Neutrophil (primary cell): ENCODE measurements around the gene ARHGAP6.

ENCODE experiments used
- H3K27ac ChIP-seq: fragments of 200-600 bp; sonication (generic); 2 replicates; pipeline ENCODE4 v1.5.1; 2016; ENCODE audit warnings: mild to moderate bottlenecking, moderate library complexity
- H3K27me3 ChIP-seq: fragments of 200-600 bp; sonication (generic); 2 replicates; pipeline ENCODE4 v1.6.0; 2016; ENCODE audit warnings: mild to moderate bottlenecking
- H3K36me3 ChIP-seq: fragments of 200-600 bp; sonication (generic); 2 replicates; pipeline ENCODE4 v1.5.1; 2017
- H3K4me1 ChIP-seq, 2 experiments: fragments of 200-600 bp in 1 of 2; sonication (generic) in 1 of 2; 1 replicate in 1 of 2; 2 replicates in 1 of 2; pipeline versions ENCODE4 v1.5.1 to v1.6.1; 2013 to 2016; ENCODE audit warnings: low read depth in 1 of 2, low read length in 1 of 2, mild to moderate bottlenecking in 1 of 2, moderate library complexity in 1 of 2; ENCODE audit not compliant: control insufficient read depth in 1 of 2, insufficient read depth in 1 of 2
- H3K4me3 ChIP-seq, 2 experiments: fragments of 200-600 bp in 1 of 2; sonication (generic) in 1 of 2; 1 replicate in 1 of 2; 2 replicates in 1 of 2; pipeline ENCODE4 v1.5.1; 2013 to 2016; ENCODE audit warnings: low read depth in 1 of 2, low read length in 1 of 2, mild to moderate bottlenecking in 1 of 2, moderate library complexity in 1 of 2
- H3K9me3 ChIP-seq: fragments of 200-600 bp; sonication (generic); 2 replicates; pipeline ENCODE4 v1.5.1; 2016
- CTCF ChIP-seq: fragments of 200-600 bp; sonication (generic); IDR thresholded peaks from 2 replicates; pipeline ENCODE4 v1.5.1; 2016; ENCODE audit warnings: antibody characterized with exemption

The ARHGAP6 gene

GRCh38 chrX:11113731-11114130 is 552.0 kb downstream of the ARHGAP6 start:
- no peaks in the 10 kb centered on the region for H3K27me3 ChIP-seq
- no peak overlapping the region for H3K4me3 ChIP-seq
- H3K36me3 ChIP-seq, result peaks cover 42% of the 10 kb centered on the region
- H3K9me3 ChIP-seq, result no peaks in the 10 kb centered on the region
- H3K27ac ChIP-seq, result no peak overlapping the region
- peaks cover 0 to 4% of the 10 kb centered on the region in 2 experiments for H3K4me1 ChIP-seq
- no peak for TF ChIP-seq CTCF

- Histone ChIP-seq H3K9me3 (no peaks in the 10 kb centered on the region), H3K36me3 (peaks cover 24% of the 10 kb centered on the region), H3K27ac (peak overlapping the region; percentile 70), H3K4me1 (peaks cover 0 to 4% of the 10 kb centered on the region in 2 experiments), H3K27me3 (no peaks in the 10 kb centered on the region), H3K4me3 (peak overlapping the region; percentile 64)
- no peak for TF ChIP-seq CTCF
These were observed 553.8 kb downstream of the ARHGAP6 start for GRCh38 chrX:11111947-11112346.

GRCh38 chrX:11111037-11111851 is 554.5 kb downstream of the ARHGAP6 start, which contains the start of gene HCCS:
TSS of gene HCCS (plus strand) at chrX:11111332. CDS start at chrX:11112061, 729 bp downstream.
- TF ChIP-seq CTCF, result peak; percentile 20
- H3K4me1 ChIP-seq, result peaks cover 0 to 4% of the 10 kb centered on the region in 2 experiments
- H3K36me3 ChIP-seq, result peaks cover 17% of the 10 kb centered on the region
- peak within 1 kb of the TSS; percentile 70 for H3K27ac ChIP-seq
- peak within 1 kb of the TSS; percentile 64 for H3K4me3 ChIP-seq
- no peaks in the 10 kb centered on the region for H3K27me3 ChIP-seq
- no peaks in the 10 kb centered on the region for H3K9me3 ChIP-seq

GRCh38 chrX:11109968-11110367 is 555.8 kb downstream of the ARHGAP6 start:
- Histone ChIP-seq H3K27ac (no peak overlapping the region), H3K36me3 (peaks cover 4% of the 10 kb centered on the region), H3K4me3 (no peak overlapping the region), H3K4me1 (peaks cover 0 to 4% of the 10 kb centered on the region in 2 experiments), H3K27me3 (no peaks in the 10 kb centered on the region), H3K9me3 (no peaks in the 10 kb centered on the region)
- TF ChIP-seq CTCF, result no peak

- Histone ChIP-seq H3K9me3 (no peaks in the 10 kb centered on the region), H3K4me3 (no peak overlapping the region), H3K27ac (no peak overlapping the region), H3K36me3 (no peaks in the 10 kb centered on the region), H3K27me3 (no peaks in the 10 kb centered on the region), H3K4me1 (peaks cover 0 to 4% of the 10 kb centered on the region in 2 experiments)
- no peak for TF ChIP-seq CTCF
These were observed 557.3 kb downstream of the ARHGAP6 start for GRCh38 chrX:11108253-11108941.
